HG02840 (cell line): ENCODE data around the gene LRBA.

Experiments used
- ATAC-seq: cut with Tn5 transposase; IDR thresholded peaks from one replicate; pipeline ENCODE4 v1.9.1; 2021; ENCODE audit warnings: mild to moderate bottlenecking, moderate library complexity, moderate number of reproducible peaks; ENCODE audit not compliant: unreplicated experiment, low FRiP score

LRBA gene

DNA sequence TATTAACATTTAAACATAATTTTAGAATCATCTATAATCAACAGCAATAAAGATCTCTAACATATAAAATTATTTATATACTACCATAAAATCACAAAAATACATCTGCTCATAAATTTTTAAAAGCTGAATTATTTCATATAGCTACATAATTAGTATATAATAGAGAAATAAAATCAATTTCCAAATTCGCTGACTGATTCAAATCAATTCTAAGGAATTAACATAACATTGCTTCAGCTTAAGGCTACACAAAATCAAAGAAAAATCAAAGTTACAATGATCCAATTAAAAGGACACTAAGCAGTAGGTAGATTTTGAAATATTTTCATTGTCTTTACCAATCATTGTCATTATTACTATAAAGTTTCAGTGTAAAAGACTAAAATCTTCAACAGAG is 194.7 kb downstream of the LRBA start:
- ATAC-seq, result no peak

DNA sequence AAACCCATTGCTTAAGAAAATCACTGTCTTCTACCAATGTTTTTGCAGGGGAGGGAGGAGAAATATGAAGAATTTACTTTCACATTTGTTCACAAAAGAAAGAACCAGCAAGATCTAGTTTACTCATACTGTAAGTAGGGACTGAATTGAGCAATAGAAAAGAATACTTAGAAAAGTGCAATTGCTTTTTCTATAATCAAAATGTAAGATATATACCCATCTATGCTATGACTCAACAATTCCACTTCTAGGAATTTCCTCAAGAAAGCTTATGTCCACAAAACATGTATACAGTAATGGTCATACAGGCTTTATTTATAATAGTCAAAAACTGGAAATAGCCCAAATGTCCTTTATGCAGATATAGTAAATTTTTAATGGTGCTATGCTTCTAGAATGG is 196.4 kb downstream of the LRBA start:
- no peak for ATAC-seq

DNA sequence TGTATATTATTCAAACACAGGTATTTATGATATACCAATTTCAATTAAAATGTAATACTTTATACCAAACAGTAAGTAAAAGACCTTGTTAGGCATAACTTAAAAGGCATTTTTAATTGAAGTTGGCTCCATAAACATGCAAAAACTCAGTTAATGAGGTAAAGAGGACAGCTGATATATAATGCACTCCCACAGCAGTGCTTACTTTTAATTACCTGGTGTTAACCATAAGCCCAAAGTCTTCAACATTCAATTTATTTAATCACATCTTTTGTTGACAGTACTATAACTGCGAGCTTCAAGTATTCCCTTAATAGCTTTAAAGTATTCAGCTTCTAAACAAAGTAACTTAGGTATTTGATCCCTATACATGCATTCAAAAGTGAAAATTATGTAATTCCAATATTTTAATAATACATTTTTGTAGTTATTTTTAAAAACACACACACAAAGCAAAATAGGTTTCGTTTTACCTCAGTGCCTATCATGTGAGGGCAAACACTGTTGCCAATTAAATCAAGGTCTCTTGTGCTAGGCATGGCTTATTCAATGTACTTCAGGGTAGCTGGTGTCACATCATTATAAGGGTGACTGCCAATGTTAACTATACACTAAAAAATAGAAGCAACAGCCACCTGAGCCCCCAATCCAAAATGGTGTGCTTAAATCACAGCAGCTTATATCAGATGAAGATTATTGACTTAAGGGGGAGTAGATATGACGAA is 197.1 kb downstream of the LRBA start:
- ATAC-seq, result no peak

DNA sequence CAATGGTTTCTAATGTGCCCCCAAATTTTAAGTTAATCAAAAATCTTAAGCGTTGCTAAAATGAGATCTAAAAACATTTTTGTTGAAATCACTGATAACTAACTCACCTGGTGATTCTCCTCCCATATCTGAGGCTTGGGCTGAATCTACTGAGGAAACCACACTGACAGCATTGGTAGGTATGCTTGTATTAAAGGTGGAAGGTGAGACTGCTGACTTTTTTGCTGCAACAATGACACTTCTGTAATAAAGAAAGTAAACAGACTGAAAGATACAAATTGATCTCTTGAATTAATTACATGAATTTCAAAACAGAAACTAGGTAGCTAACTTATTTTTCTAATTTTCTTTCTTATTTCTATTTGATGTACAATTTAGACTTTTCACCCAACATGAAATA is 198.1 kb downstream of the LRBA start:
- no peak for ATAC-seq

DNA sequence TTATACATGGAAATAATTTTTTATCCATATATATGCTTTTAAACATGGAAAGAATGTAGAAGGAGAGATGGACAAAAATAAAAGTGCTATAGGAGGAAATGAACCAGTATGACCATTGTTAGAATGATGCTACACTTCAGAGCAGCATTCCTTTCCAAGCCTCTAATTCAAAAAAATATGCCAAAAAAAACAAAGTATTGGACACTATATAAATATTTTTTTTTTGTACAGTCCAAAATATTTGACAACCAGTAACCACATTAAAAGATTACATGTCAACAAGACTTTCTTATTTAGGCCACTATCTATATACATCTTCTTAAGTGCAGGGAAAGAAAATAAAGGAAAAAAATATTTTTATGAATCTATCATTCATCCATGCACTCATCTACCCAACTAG is 198.6 kb downstream of the LRBA start:
- ATAC-seq, result no peak

DNA sequence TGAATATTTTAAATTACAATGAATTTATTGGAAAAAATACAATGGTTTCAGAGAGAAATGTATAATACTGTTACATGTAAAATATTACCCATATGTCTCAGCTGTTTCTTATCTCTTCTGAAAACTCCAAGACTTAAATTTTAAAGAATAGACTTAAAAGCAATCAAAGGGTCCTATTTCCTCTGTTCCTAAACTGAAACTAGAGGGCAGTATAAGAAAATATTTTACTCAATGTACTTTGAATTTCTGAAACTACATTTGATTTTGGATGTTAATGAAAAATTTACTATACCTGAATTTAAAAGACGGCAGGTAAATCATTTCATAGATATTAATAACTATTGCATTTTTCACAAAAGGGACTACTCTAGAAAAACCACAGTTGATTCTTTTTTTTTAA is 200.2 kb downstream of the LRBA start:
- ATAC-seq, result no peak

DNA sequence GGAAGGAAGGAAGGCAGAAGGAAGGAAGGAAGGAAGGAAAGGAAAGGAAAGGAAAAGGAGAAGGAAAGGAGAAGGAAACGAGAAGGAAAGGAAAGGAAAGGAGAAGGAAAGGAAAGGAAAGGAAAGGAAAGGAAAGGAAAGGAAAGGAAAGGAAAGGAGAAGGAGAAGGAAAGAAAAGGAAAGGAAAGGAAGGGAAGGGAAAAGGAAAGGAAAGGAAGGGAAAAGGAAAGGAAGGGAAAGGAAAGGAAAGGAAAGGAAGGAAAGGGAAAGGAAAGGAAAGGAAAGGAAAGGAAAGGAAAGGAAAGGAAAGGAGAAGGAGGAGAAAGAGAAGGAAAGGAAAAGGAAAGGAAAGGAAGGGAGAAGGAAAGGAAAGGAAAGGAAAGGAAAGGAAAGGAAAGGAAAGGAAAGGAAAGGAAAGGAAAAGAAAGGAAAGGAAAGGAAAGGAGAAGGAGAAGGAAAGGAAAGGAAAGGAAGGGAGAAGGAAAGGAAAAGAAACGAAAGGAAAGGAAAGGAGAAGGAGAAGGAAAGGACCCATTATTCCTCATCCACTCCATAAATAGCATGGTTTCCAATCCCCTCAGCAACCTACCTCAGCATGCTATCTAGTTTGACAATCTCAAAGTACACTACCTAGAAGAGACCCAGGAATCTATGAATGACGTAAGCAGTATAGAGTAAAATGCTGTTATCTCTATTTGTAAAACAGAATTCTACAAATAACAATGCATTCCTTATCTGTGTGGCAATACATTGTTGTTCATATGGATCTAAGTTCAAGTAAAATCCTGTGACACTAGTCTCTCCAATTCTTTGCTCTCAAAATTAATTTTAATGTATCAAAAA is 209.7 kb downstream of the LRBA start:
- ATAC-seq, result no peak

DNA sequence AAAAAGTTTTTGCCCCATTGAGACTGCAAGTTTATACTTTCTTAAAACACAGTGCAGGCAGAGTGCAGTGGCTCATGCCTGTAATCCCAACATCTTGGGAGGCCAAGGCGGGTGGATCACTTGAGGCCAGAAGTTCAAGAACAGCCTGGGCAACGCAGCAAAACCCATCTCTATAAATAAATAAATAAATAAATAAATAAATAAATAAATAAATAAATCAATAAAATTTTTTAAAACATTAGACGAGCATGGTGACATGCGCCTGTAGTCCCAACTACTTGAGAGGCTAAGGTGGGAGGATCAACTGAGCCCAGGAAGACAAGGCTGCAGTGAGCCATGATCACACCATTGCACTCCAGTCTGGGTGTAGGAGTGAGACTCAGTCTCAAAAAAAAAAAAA is 213.3 kb downstream of the LRBA start:
- no peak for ATAC-seq

DNA sequence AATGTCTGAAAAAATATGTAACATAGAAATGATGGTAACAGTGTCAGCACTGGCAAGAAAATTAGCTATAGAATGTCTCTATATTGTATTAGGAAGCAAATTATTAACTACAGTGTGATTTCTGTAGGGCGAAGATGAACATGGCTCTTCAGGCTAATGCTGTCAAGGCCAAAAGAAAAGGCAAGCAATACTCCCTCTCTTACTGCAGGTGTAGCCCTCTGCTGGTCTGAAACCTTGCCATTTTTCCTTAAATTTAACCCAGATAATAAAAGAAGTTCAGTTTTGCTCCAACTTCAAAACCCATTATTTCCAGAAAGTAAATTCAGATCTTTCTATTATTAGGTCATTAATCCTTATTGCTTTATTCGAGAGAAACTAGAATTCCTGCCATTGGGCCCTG is 215.9 kb downstream of the LRBA start:
- no peak for ATAC-seq

DNA sequence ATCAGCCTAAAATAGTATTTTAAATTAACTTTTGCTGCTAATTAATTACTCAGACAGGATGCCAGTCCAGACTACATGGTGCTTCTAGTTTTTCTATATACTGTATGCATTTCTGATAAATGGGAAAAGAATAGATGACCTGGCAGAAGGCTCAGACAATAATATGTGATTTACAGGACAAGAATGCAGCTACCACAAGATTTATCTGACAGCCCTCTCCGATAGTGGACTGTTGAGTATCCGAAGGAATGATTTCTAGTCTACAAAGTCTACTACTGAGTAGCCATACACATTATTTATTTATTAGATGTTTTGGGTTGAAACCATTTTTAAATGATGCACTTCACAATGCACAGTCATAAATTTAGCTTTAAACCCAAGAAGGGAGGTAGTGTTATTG is 220.4 kb downstream of the LRBA start:
- ATAC-seq, result no peak

DNA sequence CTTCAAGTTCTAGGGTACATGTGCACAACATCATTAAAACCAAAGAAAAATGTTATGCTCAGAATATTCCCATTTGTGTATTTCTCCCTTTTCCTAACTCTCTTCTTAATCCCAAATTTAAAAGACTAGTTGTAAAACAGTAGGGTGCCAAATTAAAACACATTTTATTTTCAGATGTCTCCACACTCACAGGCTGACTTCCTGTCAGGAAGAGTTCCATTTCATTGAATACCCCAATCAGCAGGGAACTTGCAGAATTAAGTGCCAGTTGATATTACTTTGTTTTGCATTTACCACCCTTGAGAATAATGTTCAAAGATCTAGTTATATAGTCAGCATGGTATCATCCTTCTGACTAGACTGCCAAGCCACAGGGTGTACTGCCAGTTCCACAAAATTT is 225.2 kb downstream of the LRBA start:
- ATAC-seq, result no peak

DNA sequence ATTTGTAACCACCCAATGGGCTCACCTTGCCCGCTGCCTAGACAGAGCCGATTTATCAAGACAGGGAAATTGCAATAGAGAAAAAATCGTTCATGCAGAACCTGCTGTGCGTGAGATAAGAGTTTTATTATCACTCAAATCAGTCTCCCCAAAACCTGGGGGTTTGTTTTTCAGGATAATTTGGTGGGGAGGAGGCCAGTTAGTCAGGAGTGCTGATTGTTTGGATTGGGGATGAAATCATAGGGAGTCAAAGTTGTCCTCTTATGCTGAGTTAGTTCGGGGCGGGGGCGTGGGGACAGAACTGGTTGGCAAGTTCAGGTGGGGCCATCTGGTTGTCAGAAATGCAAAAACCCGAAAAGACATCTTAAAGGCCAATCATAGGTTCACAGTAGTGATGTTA is 230.1 kb downstream of the LRBA start:
- ATAC-seq, result no peak

DNA sequence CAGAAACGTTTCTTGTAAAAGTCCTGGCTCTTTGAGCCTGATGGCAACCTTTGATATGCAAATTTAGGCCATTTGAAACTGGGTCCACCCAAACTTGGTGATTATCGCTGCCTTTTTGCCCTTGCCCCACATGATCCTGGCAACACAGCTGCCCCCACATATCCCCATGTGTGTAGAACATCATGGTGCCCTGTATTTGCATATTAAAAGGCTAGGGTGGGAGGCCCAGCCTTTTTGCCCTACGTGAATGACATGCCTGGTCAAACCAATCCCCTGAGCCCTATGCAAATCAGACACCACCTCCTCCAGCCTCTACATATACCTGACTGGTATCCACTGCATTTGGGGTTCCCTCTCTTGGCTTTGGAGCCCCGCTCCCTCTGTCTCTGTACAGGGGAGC is 230.8 kb downstream of the LRBA start:
- ATAC-seq, result no peak

DNA sequence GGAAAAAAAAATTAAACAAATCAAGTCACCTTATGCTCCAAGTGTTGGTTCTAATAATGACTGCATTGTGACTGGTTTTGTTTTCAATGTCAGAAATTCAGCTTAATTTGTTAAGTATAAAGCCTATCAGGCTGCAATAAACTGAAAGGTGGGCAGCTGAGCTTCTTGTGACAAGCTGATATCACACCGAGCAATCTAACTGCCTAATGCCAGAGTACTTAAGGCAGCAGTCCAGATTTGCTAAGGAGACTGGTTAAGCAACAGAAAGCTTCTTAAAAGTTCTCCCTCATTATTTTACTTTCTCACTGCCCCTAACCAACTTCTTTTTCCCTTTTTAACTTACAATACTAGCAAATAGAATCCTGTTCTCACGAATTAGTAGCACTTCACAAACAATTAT is 232.2 kb downstream of the LRBA start:
- ATAC-seq, result no peak

DNA sequence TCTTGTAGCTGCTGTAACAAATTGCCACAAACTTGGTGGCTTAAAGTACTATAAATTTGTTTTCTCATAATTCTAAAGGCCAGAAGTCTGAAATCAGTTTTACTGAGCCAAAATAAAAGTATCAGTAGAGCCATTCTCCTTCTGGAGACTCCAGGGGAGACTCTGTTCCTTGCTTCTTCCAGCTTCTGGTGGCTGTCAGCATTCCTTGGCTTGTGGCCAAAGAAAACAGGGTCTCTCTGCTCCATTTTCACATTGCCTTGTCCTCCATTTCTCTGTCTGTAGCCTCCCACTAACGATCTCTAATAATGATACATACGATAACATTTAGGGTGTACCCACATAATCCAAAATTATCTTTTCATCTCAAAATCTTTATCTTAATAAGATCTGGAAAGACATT is 232.8 kb downstream of the LRBA start:
- ATAC-seq, result no peak

DNA sequence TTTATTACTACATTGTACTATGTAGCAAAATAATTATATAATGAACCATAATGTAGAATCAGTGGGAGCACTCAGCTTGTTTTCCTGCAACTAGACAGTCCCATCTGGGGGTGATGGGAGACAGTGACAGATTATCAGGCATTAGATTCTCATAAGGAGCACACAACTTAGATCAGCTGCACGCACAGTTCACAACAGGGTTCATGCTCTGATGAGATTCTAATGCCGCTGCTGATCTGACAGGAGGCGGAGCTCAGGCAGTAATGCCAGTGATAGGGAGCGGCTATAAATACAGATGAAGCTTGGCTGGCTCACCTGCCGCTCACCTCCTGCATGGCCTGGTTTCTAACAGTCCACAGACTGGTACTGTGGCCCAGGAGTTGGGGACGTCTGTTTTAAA is 233.9 kb downstream of the LRBA start:
- ATAC-seq, result no peak

DNA sequence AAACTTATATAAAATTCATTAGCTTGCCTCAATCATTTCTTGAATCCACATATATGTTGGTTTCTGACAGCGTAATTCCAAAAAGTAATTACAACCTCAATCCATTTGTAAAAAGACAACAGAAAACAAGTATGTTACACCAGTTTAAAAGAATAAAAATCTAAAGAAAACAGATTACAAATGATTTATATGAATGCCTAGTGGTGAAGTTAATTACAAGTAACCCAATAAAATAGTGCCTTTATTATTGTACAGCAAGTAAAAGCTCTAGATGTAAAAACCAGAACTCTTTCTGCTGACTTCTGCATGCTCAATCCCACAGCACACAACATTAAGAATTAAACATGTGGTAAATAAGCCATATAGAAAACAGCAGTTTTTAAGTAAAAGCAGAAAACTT is 235.4 kb downstream of the LRBA start:
- ATAC-seq, result no peak

DNA sequence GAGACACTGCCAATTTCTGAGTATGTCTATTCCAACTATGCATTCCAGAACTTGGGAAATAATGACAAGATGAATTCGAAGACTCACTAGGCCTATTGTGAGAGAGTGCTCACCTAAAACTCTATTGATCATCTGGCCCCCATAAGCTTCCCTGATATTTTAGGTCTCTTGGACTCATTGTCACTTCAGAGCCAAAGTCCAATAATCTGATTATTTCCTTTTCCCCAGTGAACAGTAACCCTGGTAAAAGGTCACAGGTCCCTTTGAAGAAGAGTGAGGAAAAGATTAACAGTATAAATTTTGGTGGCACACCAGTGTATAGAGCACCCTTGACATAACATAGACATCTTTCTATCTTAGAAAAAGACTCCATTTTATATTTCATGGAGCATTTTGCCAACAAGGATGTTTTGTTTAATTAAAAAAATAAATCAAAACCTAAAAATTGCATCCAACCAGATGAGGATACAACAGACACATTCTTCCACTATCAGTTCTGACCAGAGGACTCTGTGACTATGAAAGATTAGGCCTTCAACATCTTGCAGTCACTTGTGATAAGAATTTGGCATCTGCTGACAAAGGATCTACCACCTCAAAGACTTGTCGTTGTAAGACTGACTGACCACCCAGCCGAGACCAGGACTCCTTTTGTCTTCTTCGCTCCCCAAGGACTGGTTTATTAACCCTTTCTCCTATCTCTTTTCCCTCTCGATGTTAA is 241.2 kb downstream of the LRBA start:
- no peak for ATAC-seq

DNA sequence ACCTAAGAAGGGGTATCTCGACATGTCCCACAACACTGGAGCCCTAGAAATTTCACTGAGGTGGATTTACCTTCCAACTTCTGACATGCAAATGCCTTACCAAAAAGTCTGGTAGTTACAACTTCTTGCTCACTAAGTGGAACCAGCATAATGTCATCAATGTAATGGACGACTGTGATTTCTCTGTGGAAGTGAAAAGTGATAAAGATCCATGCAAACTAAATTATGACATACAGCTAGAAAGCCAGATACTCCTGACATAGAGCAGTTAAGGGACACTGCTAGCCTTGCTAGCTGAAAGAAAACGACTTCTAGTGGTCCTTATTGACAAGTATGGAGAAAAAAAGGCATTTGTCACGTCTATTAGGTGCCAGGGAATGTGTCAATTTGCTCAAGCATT is 242.1 kb downstream of the LRBA start:
- no peak for ATAC-seq

DNA sequence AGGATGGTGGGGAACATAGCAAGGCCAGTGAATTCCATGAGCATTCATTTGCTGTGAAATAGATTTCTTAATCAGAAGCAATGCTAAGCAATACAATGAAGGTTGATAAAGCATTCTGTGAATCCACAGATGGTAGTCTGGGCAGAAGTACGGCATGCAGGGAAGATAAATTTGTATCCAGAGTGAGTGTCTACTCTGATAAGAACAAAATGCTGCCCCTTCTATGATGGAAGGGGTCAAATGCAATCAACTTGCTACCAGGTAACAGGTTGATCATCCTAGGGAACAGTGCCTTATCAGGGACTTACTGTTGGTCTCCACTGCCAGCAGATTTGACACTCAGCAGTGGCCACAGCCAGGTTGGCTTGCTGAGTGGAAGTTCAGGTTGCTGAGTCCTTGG is 243.7 kb downstream of the LRBA start:
- ATAC-seq, result no peak

DNA sequence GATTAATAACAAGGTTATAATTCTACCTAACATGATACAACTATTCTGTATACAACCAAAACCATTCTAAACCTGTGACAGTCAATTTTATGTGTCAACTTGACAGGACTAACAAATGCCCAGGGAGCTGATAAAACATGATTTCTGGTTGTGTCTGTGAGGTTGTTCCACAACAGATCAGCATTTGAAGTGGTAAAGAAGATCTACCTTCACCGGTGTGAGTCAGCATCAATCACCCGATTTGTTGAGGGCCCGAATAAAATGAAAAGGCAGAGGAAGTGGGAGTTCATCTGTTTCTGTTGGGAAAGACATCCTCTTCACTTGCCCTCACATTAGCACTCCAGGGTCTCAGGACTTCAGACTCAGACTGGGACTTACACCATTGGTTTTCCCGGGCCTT is 245.2 kb downstream of the LRBA start:
- ATAC-seq, result no peak

DNA sequence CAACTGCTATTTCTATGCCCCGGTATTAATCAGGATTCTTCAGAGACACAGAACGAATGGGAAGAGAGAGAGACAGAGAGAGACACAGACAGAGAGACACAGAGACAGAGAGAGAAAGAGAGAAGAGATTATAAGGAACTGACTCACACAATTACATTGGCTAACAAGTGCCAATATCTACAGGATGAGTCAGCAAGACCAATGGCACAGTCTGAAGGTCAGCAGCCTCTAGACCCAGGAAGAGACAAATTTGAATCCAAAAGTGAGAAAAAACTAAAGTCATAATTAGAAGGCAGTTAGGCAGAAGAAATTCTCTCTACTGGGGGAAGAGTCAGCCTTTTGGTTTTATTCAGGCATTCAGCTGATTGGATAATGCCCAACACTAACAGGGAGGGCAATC is 245.8 kb downstream of the LRBA start:
- ATAC-seq, result no peak
